Retina (tissue), 1 donor: ENCODE data around the gene TMEM150A.
"Not testable (repeated sequence)": the region's sequence is repeated elsewhere in the genome, so short reads cannot be mapped to it uniquely, and the experiment has no call there.

ENCODE experiments used
- DNase-seq: peaks from one replicate; pipeline ENCODE4 v3.0.0-alpha.2; 2016

Gene TMEM150A

DNA sequence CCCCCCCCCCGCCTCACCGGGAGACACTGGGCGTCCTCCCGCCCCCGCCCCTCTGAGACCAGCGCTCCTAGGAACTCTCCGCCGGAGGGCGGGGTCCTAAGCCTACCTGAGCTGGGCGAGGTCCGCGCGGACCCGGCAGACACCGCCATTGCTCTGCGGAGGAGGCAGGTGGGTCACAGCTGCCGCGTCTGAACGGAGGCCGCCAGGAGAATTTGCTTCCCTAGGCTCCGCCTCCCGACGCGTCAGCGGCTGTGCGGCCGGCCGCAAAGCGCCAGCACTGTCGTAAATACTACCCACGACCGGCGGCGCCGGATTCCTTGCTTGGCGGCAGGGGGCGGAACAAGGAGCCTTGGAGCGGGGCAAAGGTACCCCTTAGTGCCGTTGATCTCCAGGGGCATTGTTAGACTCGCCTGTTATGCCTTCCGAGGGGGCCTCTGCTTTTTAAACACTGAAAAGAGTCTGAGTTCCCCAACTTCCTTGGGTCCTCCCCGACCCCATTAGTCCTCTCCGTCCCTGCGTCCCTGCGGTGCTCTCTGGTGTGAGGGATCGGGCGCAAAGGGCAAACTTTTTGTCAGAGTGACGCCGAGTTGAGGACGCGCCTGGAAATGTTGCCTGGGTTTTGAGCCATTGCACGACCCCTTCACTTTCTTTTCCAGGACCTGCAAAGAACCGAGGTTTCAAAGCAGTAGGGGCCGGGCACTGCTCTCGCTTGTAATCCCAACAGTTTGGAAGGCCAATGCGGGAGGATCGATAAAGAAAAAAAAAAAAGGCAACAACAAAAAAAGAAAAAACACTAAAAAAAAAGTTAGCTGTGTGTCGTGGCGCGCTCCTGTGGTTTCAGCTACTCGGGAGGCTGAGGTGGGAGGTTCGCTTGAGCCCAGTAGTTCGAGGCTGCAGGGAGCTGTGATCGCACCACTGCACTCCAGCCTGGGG, 41.0 kb downstream of the TMEM150A start, which contains the start of gene GGCX:
TSS of gene GGCX (minus strand) at position 214 of the 933 bp plus-strand sequence. CDS start at position 149, 65 bp downstream.
- DNase-seq, result peak; percentile 97

DNA sequence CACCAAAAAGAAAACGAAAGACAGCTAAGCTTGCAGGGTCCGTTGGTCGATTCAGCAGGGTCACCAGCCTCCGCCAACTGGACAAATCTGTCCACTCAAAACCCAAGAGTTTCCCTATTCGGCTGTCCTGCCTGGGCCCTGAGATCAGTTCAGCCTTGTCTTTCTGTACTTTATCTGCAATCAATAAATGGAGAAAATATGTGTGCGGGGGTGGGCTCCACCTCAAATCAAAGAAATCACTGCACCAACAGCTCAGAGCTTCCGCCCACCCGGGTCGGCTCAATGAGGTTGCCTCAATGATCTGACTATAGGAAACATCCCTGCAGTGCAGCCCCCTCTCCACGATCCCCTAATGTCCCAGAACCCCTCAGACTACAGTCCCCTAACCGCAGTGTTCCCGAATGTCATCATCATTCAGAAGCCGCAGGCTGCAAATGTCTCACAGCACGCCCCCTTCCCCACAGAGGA, 41.7 kb downstream of the TMEM150A start:
- DNase-seq, result no peak

DNA sequence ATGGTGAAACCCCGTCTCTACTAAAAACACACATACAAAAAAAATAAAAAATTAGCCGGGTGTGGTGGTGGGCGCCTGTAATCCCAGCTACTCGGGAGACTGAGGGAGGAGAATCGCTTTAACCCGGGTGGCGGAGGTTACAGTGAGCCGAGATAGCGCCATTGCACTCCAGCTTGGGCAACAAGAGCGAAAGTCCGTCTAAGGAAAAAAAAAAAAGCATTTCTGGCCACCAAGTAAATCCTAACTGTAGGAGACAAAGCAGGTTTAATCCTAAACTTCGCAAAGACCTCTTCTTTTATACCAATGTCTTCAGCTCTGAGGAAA, 42.1 kb downstream of the TMEM150A start:
- not testable (repeated sequence) for DNase-seq

DNA sequence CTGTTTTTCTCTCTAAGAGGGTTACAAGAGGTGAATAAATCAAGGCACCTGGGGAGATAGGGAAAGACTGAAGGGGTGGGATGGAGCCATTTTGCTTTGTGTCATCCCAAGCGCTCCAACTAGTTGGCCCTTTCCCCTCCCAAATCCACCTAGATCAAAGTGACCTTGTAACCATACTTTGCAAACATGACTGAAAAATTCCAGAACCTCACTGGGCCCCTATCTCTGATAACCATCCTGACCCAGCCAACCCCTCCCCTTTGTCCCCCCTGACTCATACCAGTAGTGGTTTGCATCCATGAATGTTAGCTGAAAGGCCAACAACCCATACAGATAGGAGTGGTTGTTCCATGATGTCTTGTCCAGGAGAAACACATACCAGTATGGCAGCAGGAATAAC, 44.3 kb downstream of the TMEM150A start:
- no peak for DNase-seq

DNA sequence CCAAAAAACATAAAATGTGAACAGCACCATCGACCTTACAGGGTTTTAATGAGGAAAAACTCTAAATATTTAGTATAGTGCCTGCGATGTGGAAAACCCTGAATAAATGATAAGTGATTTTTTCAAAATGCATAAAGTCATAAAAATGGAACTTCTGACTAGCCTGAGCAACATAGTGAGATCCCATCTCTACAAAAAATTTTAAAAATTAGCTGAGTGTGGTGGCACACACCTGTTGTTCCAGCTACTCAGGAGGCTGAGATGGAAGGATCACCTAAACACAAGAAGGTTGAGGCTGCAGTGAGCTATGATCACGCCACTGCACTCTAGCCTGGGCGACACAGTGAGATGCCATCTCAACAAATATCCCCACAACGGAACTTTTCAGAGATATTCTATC, 45.4 kb downstream of the TMEM150A start:
- no peak for DNase-seq

DNA sequence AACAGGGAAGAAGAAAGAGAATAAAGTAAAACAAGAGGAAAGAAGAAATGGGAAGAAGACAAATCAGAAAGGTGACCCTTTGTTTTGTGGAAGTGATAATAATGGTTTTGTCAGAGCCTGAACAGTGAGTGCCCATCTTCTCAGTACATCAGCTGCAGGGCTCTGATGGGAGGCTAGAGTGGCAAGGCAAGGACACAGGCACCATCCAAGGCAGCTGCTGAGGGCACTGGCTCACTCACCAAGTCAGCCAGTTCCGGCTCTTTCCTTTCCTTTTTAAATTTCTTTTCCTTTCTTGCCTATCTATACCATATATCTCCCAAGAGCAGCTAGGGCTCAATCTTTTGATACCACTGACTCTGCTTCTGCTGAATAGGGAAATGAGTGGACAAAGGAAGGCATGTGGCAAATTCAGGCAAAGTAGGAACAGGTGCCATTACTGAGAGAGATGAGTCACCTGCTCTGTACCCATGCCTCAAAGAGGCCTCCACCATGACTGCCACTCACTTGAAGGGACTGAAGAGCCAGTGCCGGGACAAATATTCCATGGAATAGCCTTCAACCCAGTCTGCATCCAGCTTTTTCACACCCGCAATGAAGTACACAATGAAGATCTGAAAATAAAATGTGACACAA, 47.4 kb downstream of the TMEM150A start:
- no peak for DNase-seq

DNA sequence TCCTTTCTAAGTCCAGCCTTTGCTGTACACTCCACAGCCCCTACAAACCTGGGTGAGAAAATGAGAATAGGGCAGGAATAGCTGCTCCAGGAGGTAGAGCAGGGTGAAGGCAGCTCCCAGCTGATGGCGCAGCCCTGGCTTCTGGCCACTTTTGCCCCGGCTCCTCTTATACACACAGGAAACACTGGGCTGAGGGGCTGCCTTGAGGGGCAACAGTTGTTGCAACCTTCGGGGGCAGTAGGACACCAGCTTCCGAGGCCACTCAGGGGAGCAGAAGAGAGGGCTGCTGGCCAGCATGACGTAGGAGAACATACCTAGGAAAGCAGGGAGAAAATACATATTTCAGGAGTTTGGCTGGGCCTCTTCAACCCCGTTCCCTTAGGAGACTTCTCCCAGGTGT, 49.3 kb downstream of the TMEM150A start:
- no peak for DNase-seq

DNA sequence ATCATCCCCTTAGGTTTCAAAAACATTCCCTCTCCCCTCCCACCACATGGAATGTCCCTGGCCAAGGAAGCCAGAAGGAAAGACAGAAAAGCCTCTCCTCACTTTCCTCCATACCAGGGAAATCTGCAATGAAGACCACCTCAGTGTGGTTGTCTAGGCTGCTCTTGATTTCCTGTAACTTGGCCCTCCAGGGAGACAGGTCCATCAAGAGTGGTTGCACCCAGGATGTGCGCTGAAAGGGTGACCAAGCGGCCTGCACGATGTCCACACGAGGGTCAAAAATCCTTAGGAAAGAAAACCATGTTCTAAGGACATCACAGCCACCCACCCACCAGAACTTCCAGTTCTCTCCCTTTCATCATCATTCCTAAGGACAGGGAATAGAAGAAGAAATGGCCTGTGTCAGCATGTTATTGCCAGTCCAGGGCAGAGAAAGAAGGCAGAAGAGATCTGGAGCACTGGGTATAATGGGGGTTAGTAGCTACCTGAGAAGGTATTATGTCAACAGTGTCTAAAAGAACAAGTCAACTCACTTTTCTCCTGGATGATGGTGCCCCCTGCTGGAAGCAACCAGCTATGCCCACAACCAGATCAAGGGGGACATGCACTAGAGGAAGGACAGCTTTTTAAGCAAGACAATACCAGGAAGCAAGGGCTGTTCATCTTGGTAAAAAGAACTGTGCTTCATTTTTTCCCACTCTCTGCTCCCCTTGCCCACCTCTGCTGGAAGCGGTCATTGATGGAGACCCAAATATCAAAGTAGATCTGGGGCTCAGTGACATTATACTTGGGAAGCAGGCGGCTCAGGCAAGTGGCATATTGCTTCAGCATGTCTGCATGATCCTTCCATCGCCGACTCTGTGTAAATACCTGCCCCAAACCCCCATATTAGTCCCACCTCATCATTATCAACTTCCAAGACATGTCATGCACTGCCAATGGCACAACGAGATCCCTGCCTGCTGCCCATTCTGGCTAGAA, 50.5 kb downstream of the TMEM150A start:
- DNase-seq, result peak; percentile 75

DNA sequence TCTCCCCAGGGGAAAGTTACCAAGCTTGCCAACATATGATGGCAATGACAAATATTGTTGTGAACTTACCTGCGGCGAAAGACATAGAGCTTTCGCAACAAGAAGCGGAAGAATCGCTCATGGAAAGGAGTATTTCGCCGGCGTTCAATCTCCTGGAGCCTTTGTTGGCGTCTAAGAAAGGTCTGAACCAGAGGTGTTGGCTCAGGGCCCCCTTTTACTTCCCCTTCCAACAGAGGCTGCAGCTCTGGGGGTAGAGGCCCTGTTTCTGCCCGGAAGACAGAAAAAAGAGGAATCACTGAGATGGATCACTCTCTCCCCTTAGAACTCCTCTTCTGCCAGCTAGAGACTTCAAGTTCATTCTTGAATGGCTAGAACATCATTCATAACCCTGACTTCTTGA, 52.0 kb downstream of the TMEM150A start:
- DNase-seq, result no peak

DNA sequence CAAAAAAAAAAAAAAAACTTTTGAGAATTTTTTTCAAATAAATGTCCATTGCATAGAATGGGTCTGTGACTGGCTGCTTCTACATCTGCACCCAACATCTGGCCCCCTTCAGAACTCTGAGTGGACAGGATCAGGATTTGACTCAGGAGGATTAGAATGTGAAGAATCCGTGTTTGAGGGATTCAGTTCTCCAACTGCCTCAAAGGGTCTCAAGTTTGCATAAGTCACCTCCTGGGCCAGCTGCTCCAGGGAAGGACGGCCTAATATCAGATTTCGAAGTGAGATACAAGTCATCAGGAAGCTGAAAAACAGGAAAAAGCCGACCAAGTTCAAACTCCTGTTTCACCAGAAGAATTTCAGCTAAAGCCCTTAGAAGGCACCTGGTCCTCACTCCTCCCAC, 52.7 kb downstream of the TMEM150A start:
- DNase-seq, result no peak

DNA sequence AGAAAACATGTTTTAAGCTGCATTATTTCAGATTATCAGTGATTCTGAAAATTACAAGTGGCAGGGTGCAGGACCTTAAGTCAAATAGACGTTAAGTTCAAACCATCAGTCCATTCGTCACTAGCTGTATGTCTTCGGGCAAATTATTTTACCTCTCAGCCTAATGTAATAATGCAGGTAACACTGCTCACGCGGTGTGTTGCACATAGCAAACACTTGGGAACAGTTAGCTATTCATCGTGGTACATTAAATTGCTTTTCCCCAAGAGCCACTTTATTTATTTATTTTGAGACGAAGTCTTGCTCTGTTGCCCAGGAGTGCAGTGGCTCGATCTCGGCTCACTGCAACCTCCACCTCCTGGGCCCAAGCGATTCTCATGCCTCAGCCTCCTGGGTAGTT, 53.4 kb downstream of the TMEM150A start:
- DNase-seq, result no peak

DNA sequence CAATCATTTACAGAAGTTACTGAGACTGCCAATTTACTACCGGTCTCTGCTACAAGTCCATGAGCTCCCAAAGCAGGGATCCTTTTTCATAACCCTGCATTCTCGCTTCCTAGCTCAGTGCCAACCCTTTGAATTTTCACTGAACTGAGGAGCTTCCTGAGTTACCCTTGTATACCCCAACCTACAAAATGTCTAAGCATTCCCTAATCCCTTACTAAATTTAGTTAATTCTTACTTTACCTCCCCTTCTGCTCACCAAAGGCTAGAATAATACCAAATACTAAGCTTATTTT, 53.9 kb downstream of the TMEM150A start:
- DNase-seq, result no peak
